22Rv1 (cell line): ENCODE measurements around the gene TM9SF2.
"Not testable (repeated sequence)": the region's sequence is repeated elsewhere in the genome, so short reads cannot be mapped to it uniquely, and the experiment has no call there.

Experiments
- H3K27ac ChIP-seq: fragments of 450-650 bp; 2 replicates; pipeline ENCODE4 v1.5.1; 2017
- CTCF ChIP-seq: fragments of 450-650 bp; IDR thresholded peaks from 2 replicates; pipeline ENCODE4 v1.5.1; 2017; ENCODE audit warnings: mild to moderate bottlenecking
- ZFX ChIP-seq: fragments of 450-650 bp; IDR thresholded peaks from 2 replicates; pipeline ENCODE4 v1.6.1; 2017; ENCODE audit warnings: antibody characterized with exemption, borderline replicate concordance

The TM9SF2 gene

GRCh38 chr13:99501184-99501847 is at the start of gene TM9SF2:
TM9SF2 (plus strand) TSS chr13:99501472; CDS start chr13:99501607, 135 bp downstream.
- TF ChIP-seq ZFX (no peak), CTCF (no peak)
- H3K27ac ChIP-seq: peak within 1 kb of the TSS; percentile 94

- no peak overlapping the region for H3K27ac ChIP-seq
- TF ChIP-seq CTCF (no peak), ZFX (no peak)
Measured at GRCh38 chr13:99454518-99455183, 46.6 kb upstream of the TM9SF2 start.

GRCh38 chr13:99459099-99459850 is 42.0 kb upstream of the TM9SF2 start:
- H3K27ac ChIP-seq: no peak overlapping the region
- no peak for TF ChIP-seq CTCF
- no peak for TF ChIP-seq ZFX

- H3K27ac ChIP-seq: not testable (repeated sequence)
Measured at GRCh38 chr13:99460802-99461201, 40.5 kb upstream of the TM9SF2 start.

GRCh38 chr13:99463646-99464397 is 37.5 kb upstream of the TM9SF2 start:
- TF ChIP-seq ZFX (no peak), CTCF (no peak)

GRCh38 chr13:99464441-99464949 is 36.8 kb upstream of the TM9SF2 start:
- TF ChIP-seq CTCF (no peak), ZFX (no peak)
- no peak overlapping the region for H3K27ac ChIP-seq

More at GRCh38 chr13:99463646-99464397, 37.5 kb upstream of the TM9SF2 start:
- H3K27ac ChIP-seq: no peak overlapping the region

GRCh38 chr13:99465454-99465853 is 35.8 kb upstream of the TM9SF2 start:
- no peak overlapping the region for H3K27ac ChIP-seq
- TF ChIP-seq ZFX: no peak
- no peak for TF ChIP-seq CTCF
